ENCODE measurements around the gene CLK3. TPM values are rescaled to one million over a fixed set of nuclear protein-coding genes. Genes with fewer than 3 reads are reported as not detected.

Gene CLK3
- total and polyA plus RNA-seq, 2 of the 8 experiments (the other 6 are each of a cell fraction or from before 2014, with no cell fraction given), result 43.5 to 67.3 TPM

DNA sequence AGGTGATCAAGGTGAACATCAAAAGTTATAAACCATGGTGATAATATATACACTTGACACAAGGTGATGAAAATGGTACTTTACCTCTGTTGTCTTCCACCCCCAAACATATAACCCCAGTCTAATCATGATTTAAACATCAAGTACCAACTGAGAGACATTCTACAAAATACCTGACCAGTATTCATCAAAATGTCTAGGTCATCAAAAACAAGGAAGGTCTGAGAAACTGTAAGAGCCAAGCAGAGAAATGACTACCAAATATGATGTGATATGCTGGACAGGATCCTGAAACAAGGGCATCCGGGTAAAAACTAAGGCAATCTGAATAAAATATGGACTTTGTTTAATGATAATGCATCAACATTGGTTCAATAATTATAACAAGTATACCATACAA lies 52.3 kb downstream of the CLK3 start:
- Histone ChIP-seq H3K36me3 (ENCODE audit: control insufficient read depth in 2 of 4, insufficient read depth in 4 of 4, low read length in 3 of 4) (peaks cover 7 to 15% (median 11%) of the 10 kb centered on the region in 4 experiments; a peak in 5 of 8 replicates), H3K18ac (ENCODE audit: extremely low read depth, low read length) (no peak overlapping the region), H3K9ac (replicated peaks in 1 of 4; ENCODE audit: extremely low read depth in 1 of 4, low read depth in 3 of 4, low read length in 3 of 4) (no peak overlapping the region), H3K4me3 (ENCODE audit: extremely low read depth in 1 of 4, insufficient read depth in 2 of 4, low read depth in 3 of 4, low read length in 4 of 4) (no peak overlapping the region), H4K5ac (ENCODE audit: insufficient read length, low read depth, low read length) (no peak overlapping the region), H3K4me2 (ENCODE audit: insufficient read depth in 1 of 2, low read depth in 2 of 2, low read length in 2 of 2) (no peak overlapping the region), H3K23me2 (ENCODE audit: low read depth, low read length) (no peaks in the 10 kb centered on the region), H4K8ac (ENCODE audit: extremely low read depth, insufficient read depth, low read length) (no peak overlapping the region), H3K27ac (ENCODE audit: low read depth, low read length) (no peak overlapping the region), H3K4ac (replicated peaks; ENCODE audit: insufficient read length, low read depth, low read length) (no peak overlapping the region), H2BK15ac (ENCODE audit: low read length) (no peak overlapping the region), H3K27me3 (replicated peaks in 1 of 4; ENCODE audit: control insufficient read depth in 3 of 4, extremely low read depth in 1 of 4, insufficient read depth in 3 of 4, low read length in 3 of 4) (no peaks in the 10 kb centered on the region), H4K20me1 (replicated peaks in 1 of 2; ENCODE audit: control insufficient read depth in 1 of 2, insufficient read depth in 2 of 2, low read length in 2 of 2) (peaks cover under 1 to 3% of the 10 kb centered on the region in 2 experiments), H3K14ac (ENCODE audit: insufficient read length) (no peak overlapping the region), H2BK5ac (ENCODE audit: low read depth, low read length) (no peak overlapping the region), H3K79me2 (ENCODE audit: control insufficient read depth in 1 of 2, insufficient read depth in 2 of 2, low read length in 2 of 2) (no peaks in the 10 kb centered on the region), H2BK20ac (ENCODE audit: low read length) (no peak overlapping the region), H4K91ac (replicated peaks; ENCODE audit: insufficient read length, low read length) (no peak overlapping the region), H2AFZ (ENCODE audit: low read length) (no peak overlapping the region), H2BK12ac (ENCODE audit: low read depth, low read length) (no peak overlapping the region), H3K23ac (ENCODE audit: insufficient read length) (no peak overlapping the region), H3K9me3 (ENCODE audit: insufficient read depth in 2 of 2, low read depth in 1 of 2, low read length in 1 of 2) (no peaks in the 10 kb centered on the region), H3K56ac (replicated peaks; ENCODE audit: insufficient read length, low read depth, low read length) (no peak overlapping the region), H2AK5ac (ENCODE audit: low read depth, low read length) (no peak overlapping the region), H3K4me1 (replicated peaks in 1 of 4; ENCODE audit: control insufficient read depth in 3 of 4, insufficient read depth in 4 of 4, low read length in 3 of 4) (0 out of 7 replicates have a peak, but pooled peaks cover 0 to 2% (median 0%) of the 10 kb centered on the region in 4 experiments), H3K79me1 (ENCODE audit: low read depth, low read length) (peaks cover 3% of the 10 kb centered on the region; the same call in 1 of the 2 replicates), H2BK120ac (replicated peaks; ENCODE audit: low read depth, low read length) (no peak overlapping the region)
- DNase-seq (ENCODE audit: low read depth in 1 of 2, low spot score in 2 of 2) (no peak), FAIRE-seq (no peak)
- CTCF ChIA-PET (ENCODE audit: partially characterized antibody), result interaction anchor here (2.4 kb wide), 1 partner anchor 33 kb away, joined by 14 read pairs; no protein-coding TSS in a partner anchor
- WGBS, 2 experiments (ENCODE audit: extremely low coverage in 1 of 2, insufficient coverage in 1 of 2, insufficient read length in 1 of 2, insufficient replicate concordance in 2 of 2, low coverage in 1 of 2, low lambda C conversion rate in 2 of 2, missing lambda C conversion rate in 1 of 2), result 83% methylated on average over 1 of the region's 1 CpG; no CpG with 5 or more reads in 1 of the 2 experiments
- POLR2A ChIA-PET (ENCODE audit: partially characterized antibody), result interaction anchor here (1.2 kb wide), 1 partner anchor 20 kb away, joined by 3 read pairs; no protein-coding TSS in a partner anchor
- TF ChIP-seq KDM5A (IDR thresholded peaks at IDR 0.05; ENCODE audit: low read length) (no peak), SUZ12 (IDR thresholded peaks at IDR 0.05; ENCODE audit: low read length) (no peak), YY1 (IDR thresholded peaks at IDR 0.05; ENCODE audit: low read depth, low read length) (no peak)

Data from H1 (cell line).